BLaER1 (cell line): ENCODE data around the gene SLAMF6.
"Not testable (repeated sequence)": the region's sequence is repeated elsewhere in the genome, so short reads cannot be mapped to it uniquely, and the experiment has no call there.

Source experiments
- H3K27ac ChIP-seq: shearing (Covaris generic); formaldehyde crosslinking; 2 replicates; pipeline ENCODE4 v1.8.1; 2022
- H3K27me3 ChIP-seq: shearing (Covaris generic); formaldehyde crosslinking; 2 replicates; pipeline ENCODE4 v1.8.1; 2022
- H3K36me3 ChIP-seq: shearing (Covaris generic); formaldehyde crosslinking; 2 replicates; pipeline ENCODE4 v1.8.1; 2022
- H3K4me1 ChIP-seq: shearing (Covaris generic); formaldehyde crosslinking; 2 replicates; pipeline ENCODE4 v1.8.1; 2022
- H3K4me2 ChIP-seq: shearing (Covaris generic); formaldehyde crosslinking; 2 replicates; pipeline ENCODE4 v1.8.1; 2022
- H3K4me3 ChIP-seq: shearing (Covaris generic); formaldehyde crosslinking; 2 replicates; pipeline ENCODE4 v1.8.1; 2022
- H3K9ac ChIP-seq: shearing (Covaris generic); formaldehyde crosslinking; 2 replicates; pipeline ENCODE4 v1.8.1; 2022
- H3K9me3 ChIP-seq: shearing (Covaris generic); formaldehyde crosslinking; 2 replicates; pipeline ENCODE4 v1.8.1; 2022
- H4K20me1 ChIP-seq: shearing (Covaris generic); formaldehyde crosslinking; 2 replicates; pipeline ENCODE4 v1.8.1; 2022
- Cebpa-rat ChIP-seq: shearing (Covaris generic); IDR thresholded peaks from 2 replicates; pipeline ENCODE4 v1.8.1; 2022

The SLAMF6 gene

DNA sequence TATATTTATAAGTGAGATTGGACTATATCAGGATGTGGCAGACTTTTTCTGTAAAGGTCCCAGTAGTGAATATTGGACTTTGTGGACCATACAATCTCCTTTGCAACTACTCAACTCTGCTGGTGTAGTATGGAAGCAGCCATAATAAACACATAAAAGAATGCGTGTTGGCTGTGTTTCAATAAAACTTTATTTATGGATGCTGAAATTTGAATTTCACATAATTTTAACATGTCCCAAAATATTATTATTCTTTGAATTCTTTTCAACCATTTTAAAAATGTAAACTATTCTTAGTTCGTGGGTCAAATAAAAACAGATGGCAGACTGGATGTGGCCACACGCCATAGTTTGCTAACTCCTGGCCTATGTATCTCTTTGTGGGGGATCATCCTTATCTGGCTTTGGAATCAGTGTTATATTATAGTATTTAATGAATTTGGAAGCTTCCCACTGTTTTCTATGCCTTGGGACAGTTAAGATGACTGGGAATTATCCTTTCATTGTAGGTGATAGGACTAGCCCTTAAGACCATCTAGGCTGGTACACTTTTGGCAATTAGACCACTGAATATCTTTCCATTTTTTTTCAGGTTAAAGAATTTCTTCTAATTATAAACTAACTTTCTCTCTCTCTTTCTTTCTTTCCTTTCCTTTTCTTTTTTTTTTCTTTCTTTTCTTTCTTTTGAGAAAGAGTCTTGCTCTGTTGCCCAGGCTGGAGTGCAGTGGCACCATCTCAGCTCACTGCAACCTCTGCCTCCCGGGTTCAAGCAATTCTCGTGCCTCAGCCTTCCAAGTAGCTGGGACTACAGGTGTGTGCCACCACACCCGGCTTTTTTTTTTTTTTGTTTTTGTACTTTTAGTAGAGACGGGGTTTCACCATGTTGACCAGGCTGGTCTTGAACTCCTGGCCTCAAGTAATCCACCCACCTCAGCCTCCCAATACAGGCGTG is 14.9 kb upstream of the SLAMF6 start:
- Histone ChIP-seq H3K36me3 (peaks cover 14% of the 10 kb centered on the region; the same call in 1 of the 2 replicates), H3K4me1 (peaks cover 49% of the 10 kb centered on the region), H4K20me1 (no peaks in the 10 kb centered on the region), H3K27me3 (no peaks in the 10 kb centered on the region), H3K27ac (no peak overlapping the region), H3K9me3 (peaks cover 39% of the 10 kb centered on the region), H3K9ac (no peak overlapping the region), H3K4me3 (no peak overlapping the region), H3K4me2 (no peak overlapping the region)
- TF ChIP-seq Cebpa-rat: no peak

GRCh38 chr1:160534823-160535605 is 12.0 kb upstream of the SLAMF6 start:
- H4K20me1 ChIP-seq: no peaks in the 10 kb centered on the region
- peaks cover 69% of the 10 kb centered on the region for H3K9me3 ChIP-seq
- H3K4me1 ChIP-seq: peaks cover 23% of the 10 kb centered on the region
- no peak overlapping the region for H3K4me3 ChIP-seq
- TF ChIP-seq Cebpa-rat: no peak
- no peaks in the 10 kb centered on the region for H3K27me3 ChIP-seq
- H3K9ac ChIP-seq: no peak overlapping the region
- H3K27ac ChIP-seq: no peak overlapping the region
- peaks cover 28% of the 10 kb centered on the region for H3K36me3 ChIP-seq
- H3K4me2 ChIP-seq: no peak overlapping the region

GRCh38 chr1:160532557-160532813 is 9.4 kb upstream of the SLAMF6 start:
- H3K27me3 ChIP-seq, H3K27ac ChIP-seq, H3K4me2 ChIP-seq, H3K9ac ChIP-seq, H4K20me1 ChIP-seq, H3K4me3 ChIP-seq: not testable (repeated sequence)
- Histone ChIP-seq H3K4me1 (peaks cover 13% of the 10 kb centered on the region), H3K36me3 (peaks cover 28% of the 10 kb centered on the region), H3K9me3 (peaks cover 92% of the 10 kb centered on the region)

GRCh38 chr1:160531809-160532556 is 8.9 kb upstream of the SLAMF6 start:
- H3K27ac ChIP-seq, H3K4me2 ChIP-seq, H4K20me1 ChIP-seq, H3K27me3 ChIP-seq, H3K4me3 ChIP-seq, H3K9ac ChIP-seq: not testable (repeated sequence)
- H3K4me1 ChIP-seq: peaks cover 10% of the 10 kb centered on the region
- peaks cover 96% of the 10 kb centered on the region for H3K9me3 ChIP-seq
- peaks cover 27% of the 10 kb centered on the region for H3K36me3 ChIP-seq

DNA sequence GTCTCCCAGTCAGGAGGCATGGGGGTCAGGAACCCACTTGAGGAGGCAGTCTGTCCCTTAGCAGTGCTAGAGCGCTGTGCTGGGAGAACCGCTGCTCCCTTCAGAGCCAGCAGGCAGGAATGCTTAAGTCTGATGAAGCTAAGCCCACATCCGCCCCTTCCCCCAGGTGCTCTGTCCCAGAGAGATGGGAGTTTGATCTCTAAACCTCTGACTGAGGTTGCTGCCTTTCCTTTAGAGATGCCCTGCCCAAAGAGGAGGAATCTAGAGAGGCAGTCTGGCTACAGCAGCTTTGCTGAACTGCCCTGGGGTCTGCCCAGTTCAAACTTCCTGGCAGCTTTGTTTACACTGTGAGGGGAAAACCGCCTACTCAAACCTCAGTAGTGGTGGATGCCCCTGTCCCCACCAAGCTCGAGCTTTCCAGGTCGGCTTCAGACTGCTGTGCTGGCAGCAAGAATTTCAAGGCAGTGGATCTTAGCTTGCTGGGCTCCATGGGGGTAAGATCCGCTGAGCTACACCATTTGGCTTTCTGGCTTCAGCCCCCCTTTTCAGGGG is 6.4 kb upstream of the SLAMF6 start:
- peaks cover 94% of the 10 kb centered on the region for H3K9me3 ChIP-seq
- not testable (repeated sequence) for H3K9ac ChIP-seq, H3K4me1 ChIP-seq, H3K27ac ChIP-seq, H3K4me3 ChIP-seq, H3K27me3 ChIP-seq, H4K20me1 ChIP-seq
- peak overlapping the region; percentile 17 for H3K4me2 ChIP-seq
- peaks cover 20% of the 10 kb centered on the region for H3K36me3 ChIP-seq

DNA sequence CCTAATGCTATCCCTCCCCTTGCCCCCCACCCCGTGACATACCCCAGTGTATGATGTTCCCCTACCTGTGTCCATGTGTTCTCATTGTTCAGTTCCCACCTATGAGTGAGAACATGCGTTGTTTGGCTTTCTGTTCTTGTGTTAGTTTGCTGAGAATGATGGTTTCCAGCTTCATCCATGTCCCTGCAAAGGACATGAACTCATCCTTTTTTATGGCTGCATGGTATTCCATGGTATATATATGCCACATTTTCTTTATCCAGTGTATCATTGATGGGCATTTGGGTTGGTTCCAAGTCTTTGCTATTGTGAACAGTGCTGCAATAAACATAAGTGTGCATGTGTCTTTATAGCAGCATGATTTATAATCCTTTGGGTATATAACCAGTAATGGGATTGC is 734 bp upstream of the SLAMF6 start:
- H3K9ac ChIP-seq, H3K4me2 ChIP-seq, H3K36me3 ChIP-seq, H3K27me3 ChIP-seq, H4K20me1 ChIP-seq, H3K27ac ChIP-seq, H3K4me3 ChIP-seq: not testable (repeated sequence)
- peaks cover 35% of the 10 kb centered on the region for H3K4me1 ChIP-seq
- peaks cover 43% of the 10 kb centered on the region for H3K9me3 ChIP-seq

- Histone ChIP-seq H3K27ac (no peak overlapping the region), H3K9ac (no peak overlapping the region), H4K20me1 (no peaks in the 10 kb centered on the region), H3K9me3 (peaks cover 38% of the 10 kb centered on the region), H3K4me3 (no peak overlapping the region), H3K36me3 (no peaks in the 10 kb centered on the region), H3K27me3 (no peaks in the 10 kb centered on the region), H3K4me1 (peaks cover 35% of the 10 kb centered on the region), H3K4me2 (peak overlapping the region; percentile 36; the same call in 1 of the 2 replicates)
- TF ChIP-seq Cebpa-rat: no peak
Observed at GRCh38 chr1:160522136-160522535, 919 bp downstream of the SLAMF6 start.

DNA sequence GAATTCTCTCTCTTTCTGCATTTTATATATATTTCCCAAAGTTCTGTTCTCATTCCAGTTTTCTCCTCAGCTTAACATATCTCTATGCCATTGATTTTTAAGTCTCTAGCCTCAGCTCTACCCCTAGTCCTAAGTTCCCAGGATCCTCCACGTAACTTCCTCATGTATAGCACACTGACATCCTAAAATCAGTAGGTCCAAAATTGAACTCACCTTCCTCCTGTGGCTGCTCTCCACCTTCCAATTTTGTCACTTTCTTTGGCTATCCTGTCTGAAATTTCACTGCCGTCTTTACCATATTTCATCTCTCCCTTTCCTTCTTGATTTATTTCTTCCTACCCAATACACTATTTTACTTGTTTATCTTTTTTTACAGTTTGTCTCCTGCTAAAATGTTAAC is 1.5 kb downstream of the SLAMF6 start:
- Histone ChIP-seq H3K4me1 (peaks cover 35% of the 10 kb centered on the region), H3K27ac (no peak overlapping the region), H4K20me1 (no peaks in the 10 kb centered on the region), H3K27me3 (no peaks in the 10 kb centered on the region), H3K4me3 (no peak overlapping the region), H3K36me3 (no peaks in the 10 kb centered on the region), H3K9me3 (peaks cover 37% of the 10 kb centered on the region), H3K4me2 (peak overlapping the region; percentile 42; the same call in 1 of the 2 replicates), H3K9ac (no peak overlapping the region)
- TF ChIP-seq Cebpa-rat: no peak

GRCh38 chr1:160520999-160521398 is 2.1 kb downstream of the SLAMF6 start:
- no peak overlapping the region for H3K4me3 ChIP-seq
- peak overlapping the region; percentile 42 for H3K4me2 ChIP-seq
- H4K20me1 ChIP-seq: no peaks in the 10 kb centered on the region
- H3K27ac ChIP-seq: no peak overlapping the region
- no peaks in the 10 kb centered on the region for H3K27me3 ChIP-seq
- no peaks in the 10 kb centered on the region for H3K36me3 ChIP-seq
- no peak overlapping the region for H3K9ac ChIP-seq
- peaks cover 37% of the 10 kb centered on the region for H3K9me3 ChIP-seq
- no peak for TF ChIP-seq Cebpa-rat
- peaks cover 35% of the 10 kb centered on the region for H3K4me1 ChIP-seq
